GM21447 (cell line): ENCODE measurements around the gene HDAC7.
A peak's percentile ranks its signal among the peaks of the same experiment; 100 is the strongest.
"Not testable (repeated sequence)": the region's sequence is repeated elsewhere in the genome, so short reads cannot be mapped to it uniquely, and the experiment has no call there.

ENCODE experiments used
- ATAC-seq: cut with Tn5 transposase; IDR thresholded peaks from one replicate; pipeline ENCODE4 v1.9.1; 2021; ENCODE audit not compliant: unreplicated experiment

The HDAC7 gene

GRCh38 chr12:47849261-47849660 is 29.6 kb upstream of the HDAC7 start:
- no peak for ATAC-seq

- no peak for ATAC-seq
Measured at GRCh38 chr12:47848853-47849252, 29.1 kb upstream of the HDAC7 start.

GRCh38 chr12:47846294-47846996 is 26.7 kb upstream of the HDAC7 start:
- no peak for ATAC-seq

- no peak for ATAC-seq
Measured at GRCh38 chr12:47845081-47845480, 25.4 kb upstream of the HDAC7 start.

- ATAC-seq: no peak
Measured at GRCh38 chr12:47844264-47845019, 24.7 kb upstream of the HDAC7 start.

GRCh38 chr12:47843226-47843980 is 23.7 kb upstream of the HDAC7 start:
- ATAC-seq: no peak

GRCh38 chr12:47842543-47842942 is 22.8 kb upstream of the HDAC7 start:
- ATAC-seq: not testable (repeated sequence)

GRCh38 chr12:47841910-47842309 is 22.2 kb upstream of the HDAC7 start:
- no peak for ATAC-seq

- no peak for ATAC-seq
Measured at GRCh38 chr12:47841501-47841900, 21.8 kb upstream of the HDAC7 start.

GRCh38 chr12:47840571-47840970 is 20.9 kb upstream of the HDAC7 start:
- ATAC-seq: no peak

GRCh38 chr12:47839214-47839876 is 19.6 kb upstream of the HDAC7 start:
- ATAC-seq: no peak

- no peak for ATAC-seq
Measured at GRCh38 chr12:47838286-47838931, 18.7 kb upstream of the HDAC7 start.

GRCh38 chr12:47837190-47838171 is 17.8 kb upstream of the HDAC7 start:
- no peak for ATAC-seq

- ATAC-seq: no peak
Measured at GRCh38 chr12:47835831-47836155, 16.1 kb upstream of the HDAC7 start.

- no peak for ATAC-seq
Measured at GRCh38 chr12:47835006-47835830, 15.5 kb upstream of the HDAC7 start.

- ATAC-seq: no peak
Measured at GRCh38 chr12:47834199-47834903, 14.6 kb upstream of the HDAC7 start.

- ATAC-seq: no peak
Measured at GRCh38 chr12:47833591-47834012, 13.9 kb upstream of the HDAC7 start.

GRCh38 chr12:47832263-47832933 is 12.7 kb upstream of the HDAC7 start:
- ATAC-seq: peak; percentile 41
